Measurements from ENCODE around the gene KIAA1217.

The KIAA1217 gene

GRCh38 chr10:24589265-24589664, 380.3 kb downstream of the KIAA1217 start:
- no peak for DNase-seq (ENCODE audit: low read depth in 2 of 2)

DNA sequence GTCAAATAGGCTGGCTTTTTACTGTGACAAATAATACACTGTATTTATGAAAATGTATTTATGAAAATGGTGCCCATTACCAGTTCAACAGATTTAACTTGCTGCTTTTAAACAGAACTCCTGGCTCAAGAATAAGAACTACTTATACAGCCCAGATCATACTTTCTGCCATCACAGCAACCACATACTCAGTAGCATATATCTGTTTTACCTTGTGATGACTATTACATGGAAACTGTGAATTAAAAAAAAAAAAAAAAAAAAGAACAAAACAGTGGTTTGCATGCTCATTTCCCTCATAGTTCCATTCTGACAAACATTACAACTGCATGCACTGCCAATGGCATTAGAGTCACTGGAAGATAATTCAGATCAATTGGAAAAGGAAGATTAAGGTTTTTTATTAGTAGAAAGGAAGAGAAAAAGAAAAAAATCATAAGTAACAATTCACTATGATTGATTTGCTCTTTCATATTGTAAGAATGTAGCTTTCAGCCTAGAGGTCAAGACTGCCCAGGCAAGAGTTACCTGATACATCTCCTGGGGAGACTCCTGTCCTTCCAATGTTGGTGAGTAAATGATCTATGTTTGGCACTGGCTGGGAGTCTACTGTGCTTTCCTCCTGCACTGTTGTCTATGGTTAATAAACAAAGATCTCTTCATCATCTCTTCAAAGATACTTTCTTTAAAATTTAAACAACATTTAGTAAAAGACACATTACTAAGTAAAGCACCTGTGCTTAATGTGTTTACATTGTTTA, 381.9 kb downstream of the KIAA1217 start:
- no peak for DNase-seq (ENCODE audit: low read depth in 2 of 2)

DNA sequence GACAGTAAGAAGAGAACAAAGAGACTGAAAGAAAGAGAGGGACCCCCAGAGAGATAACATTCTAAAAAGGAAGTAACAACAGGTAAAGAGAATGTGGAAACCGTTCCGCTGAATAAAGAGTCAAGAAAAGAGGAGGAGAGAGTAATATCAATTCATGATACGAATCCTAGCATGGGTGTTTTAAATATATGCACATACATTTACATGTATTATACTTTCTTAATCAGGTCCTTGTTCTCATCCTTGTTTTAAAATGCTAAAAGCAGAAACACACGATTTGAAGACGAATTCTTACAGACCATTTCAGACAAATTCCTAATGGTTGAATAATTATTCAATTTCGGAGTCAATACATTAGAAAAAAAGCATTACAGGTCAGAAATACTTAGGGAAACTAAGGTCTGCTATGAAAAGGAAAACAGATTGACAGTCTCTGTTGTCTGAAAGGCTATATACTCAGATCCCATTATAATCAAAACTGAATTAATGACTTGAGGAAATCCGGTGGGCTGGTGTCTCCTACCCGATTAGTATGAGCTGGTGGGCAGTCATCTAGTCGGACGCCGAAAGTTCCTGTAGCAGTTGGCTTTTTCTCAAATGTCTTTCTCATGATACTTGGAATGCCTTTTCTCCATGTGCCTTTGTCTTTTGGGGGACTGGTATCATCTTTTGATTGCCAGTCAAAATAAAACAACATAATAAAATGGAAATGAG, 387.4 kb downstream of the KIAA1217 start:
- no peak for DNase-seq (ENCODE audit: low read depth in 2 of 2)

- no peak for DNase-seq (ENCODE audit: low read depth in 2 of 2)
Measured at GRCh38 chr10:24597426-24597825, 388.5 kb downstream of the KIAA1217 start.
